Thyroid gland (tissue), 4 donors: ENCODE results near the gene BTG1. TPM values are rescaled to one million over a fixed set of nuclear protein-coding genes. Genes with fewer than 3 reads are reported as not detected.

Source experiments
- DNase-seq, 2 donors: peaks; one replicate each; pipeline ENCODE4 v3.0.0-alpha.2; 2019
- H3K27ac ChIP-seq, 3 donors: fragments of 200-600 bp; sonication (generic); 1 replicate in 2 of 3; 2 replicates in 1 of 3; pipeline ENCODE4 v1.5.1; 2016 to 2019; ENCODE audit warnings: mild to moderate bottlenecking in 1 of 3, moderate library complexity in 1 of 3
- H3K27me3 ChIP-seq: fragments of 200-600 bp; sonication (generic); one replicate; pipeline ENCODE4 v1.5.1; 2019
- H3K36me3 ChIP-seq, 2 donors: fragments of 200-600 bp; sonication (generic); one replicate each; pipeline ENCODE4 v1.5.1; 2016 to 2019
- H3K4me1 ChIP-seq, 2 donors: fragments of 200-600 bp; sonication (generic); one replicate each; pipeline ENCODE4 v1.5.1; 2017 to 2019
- H3K4me3 ChIP-seq, 3 donors: fragments of 200-600 bp; sonication (generic); replicated peaks in 1 of 3; 1 replicate in 2 of 3; 2 replicates in 1 of 3; pipeline ENCODE4 v1.5.1; 2016; ENCODE audit warnings: mild to moderate bottlenecking in 1 of 3
- H3K9me3 ChIP-seq: fragments of 200-600 bp; sonication (generic); one replicate; pipeline ENCODE4 v1.5.1; 2017
- POLR2A ChIP-seq, 2 donors: fragments of 450-650 bp; IDR thresholded peaks; one replicate each; pipeline ENCODE4 v1.6.1; 2017; ENCODE audit warnings: antibody characterized with exemption in 2 of 2, mild to moderate bottlenecking in 2 of 2, moderate library complexity in 1 of 2
- WGBS, 2 donors: methylation state at CpG; one replicate each; pipeline ENCODE4 v1.1.5; 2017; 5-methylcytosine and 5-hydroxymethylcytosine counted together
- intact Hi-C: fragments of 100-400 bp; cut with DNase I; formaldehyde crosslinking; loops from one replicate; pipeline ENCODE4 v1.15.1; 2023
- total RNA-seq, 4 donors: library from RNA; depleted of rRNA; stranded (reverse); fragments of >200 nt; gene quantifications; one replicate each; pipeline ENCODE4 v1.2.3, GENCODE V29; 2016
- TF ChIP-seq, protein P1 (sequence below), 6 experiments: fragments of 200-600 bp in 3 of 6; fragments of 450-650 bp in 3 of 6; sonication (generic) in 3 of 6; IDR thresholded peaks; one replicate each; pipeline ENCODE4 v1.5.1; 2016 to 2019; ENCODE audit warnings: antibody characterized with exemption in 6 of 6, mild to moderate bottlenecking in 2 of 6, inconsistent platforms in 1 of 6, moderate library complexity in 1 of 6

The BTG1 gene
- total RNA-seq, 4 donors from 2014 or later = 21.9 to 28.1 (median 24.3) TPM

DNA sequence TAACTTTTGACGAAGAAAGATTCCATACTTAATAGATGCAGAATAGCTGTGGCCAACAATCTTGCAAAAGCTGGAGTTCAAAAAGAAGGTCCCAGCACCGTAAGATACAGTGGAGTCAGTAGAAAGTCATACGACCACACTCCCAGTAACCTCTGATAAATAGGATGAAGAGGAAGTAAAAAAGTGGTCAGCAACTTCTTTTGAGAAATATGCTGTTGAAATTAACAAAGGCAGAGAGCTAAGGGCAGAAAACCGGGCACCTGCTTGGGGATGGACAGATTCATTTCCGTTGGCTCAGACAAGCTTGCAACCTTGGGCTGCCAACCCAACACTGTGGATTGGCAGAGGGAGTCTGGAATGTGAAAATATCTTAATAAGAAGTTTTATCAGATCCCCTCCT lies 40.0 kb downstream of the BTG1 start:
- DNase-seq = no peak
- no peak overlapping the region for H3K27ac ChIP-seq
- 91% methylated on average over 5 of the region's 5 CpGs for WGBS, 2 donors
- H3K4me1 ChIP-seq = no peaks in the 10 kb centered on the region
- intact Hi-C loops = no loop called here
- TF ChIP-seq, protein P1, sequence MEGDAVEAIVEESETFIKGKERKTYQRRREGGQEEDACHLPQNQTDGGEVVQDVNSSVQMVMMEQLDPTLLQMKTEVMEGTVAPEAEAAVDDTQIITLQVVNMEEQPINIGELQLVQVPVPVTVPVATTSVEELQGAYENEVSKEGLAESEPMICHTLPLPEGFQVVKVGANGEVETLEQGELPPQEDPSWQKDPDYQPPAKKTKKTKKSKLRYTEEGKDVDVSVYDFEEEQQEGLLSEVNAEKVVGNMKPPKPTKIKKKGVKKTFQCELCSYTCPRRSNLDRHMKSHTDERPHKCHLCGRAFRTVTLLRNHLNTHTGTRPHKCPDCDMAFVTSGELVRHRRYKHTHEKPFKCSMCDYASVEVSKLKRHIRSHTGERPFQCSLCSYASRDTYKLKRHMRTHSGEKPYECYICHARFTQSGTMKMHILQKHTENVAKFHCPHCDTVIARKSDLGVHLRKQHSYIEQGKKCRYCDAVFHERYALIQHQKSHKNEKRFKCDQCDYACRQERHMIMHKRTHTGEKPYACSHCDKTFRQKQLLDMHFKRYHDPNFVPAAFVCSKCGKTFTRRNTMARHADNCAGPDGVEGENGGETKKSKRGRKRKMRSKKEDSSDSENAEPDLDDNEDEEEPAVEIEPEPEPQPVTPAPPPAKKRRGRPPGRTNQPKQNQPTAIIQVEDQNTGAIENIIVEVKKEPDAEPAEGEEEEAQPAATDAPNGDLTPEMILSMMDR (IDR thresholded peaks at IDR 0.05) = no peak
- TF ChIP-seq POLR2A (IDR thresholded peaks at IDR 0.05) = no peak
- H3K4me3 ChIP-seq = no peak overlapping the region
- no peaks in the 10 kb centered on the region for H3K36me3 ChIP-seq
- no peaks in the 10 kb centered on the region for H3K9me3 ChIP-seq
- no peaks in the 10 kb centered on the region for H3K27me3 ChIP-seq

DNA sequence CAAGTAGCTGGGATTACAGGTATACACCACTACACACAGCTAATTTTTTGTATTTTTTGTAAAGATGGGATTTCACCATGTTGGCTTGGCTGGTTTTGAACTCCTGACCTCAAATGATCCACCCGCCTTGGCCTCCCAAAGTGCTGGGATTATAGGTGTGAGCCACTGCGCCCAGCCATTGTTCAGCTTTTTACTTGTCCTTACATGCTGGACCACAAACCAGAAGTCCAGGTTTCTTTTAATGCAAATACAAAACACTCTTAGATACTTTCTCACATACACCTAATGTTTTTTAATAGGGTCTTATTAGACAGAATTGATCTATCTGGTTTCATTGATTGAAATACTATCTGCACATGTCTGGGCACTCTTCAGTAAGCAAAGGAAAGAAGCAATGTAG lies 40.5 kb downstream of the BTG1 start:
- Histone ChIP-seq H3K4me3 (no peak overlapping the region), H3K27me3 (no peaks in the 10 kb centered on the region), H3K9me3 (no peaks in the 10 kb centered on the region), H3K27ac (no peak overlapping the region), H3K4me1 (no peaks in the 10 kb centered on the region), H3K36me3 (no peaks in the 10 kb centered on the region)
- no peak for DNase-seq
- intact Hi-C loops = no loop called here
- 95 to 97% methylated on average over 2 of the region's 2 CpGs for WGBS, 2 donors
- TF ChIP-seq, protein P1 (IDR thresholded peaks at IDR 0.05) = no peak
- no peak for TF ChIP-seq POLR2A (IDR thresholded peaks at IDR 0.05)

DNA sequence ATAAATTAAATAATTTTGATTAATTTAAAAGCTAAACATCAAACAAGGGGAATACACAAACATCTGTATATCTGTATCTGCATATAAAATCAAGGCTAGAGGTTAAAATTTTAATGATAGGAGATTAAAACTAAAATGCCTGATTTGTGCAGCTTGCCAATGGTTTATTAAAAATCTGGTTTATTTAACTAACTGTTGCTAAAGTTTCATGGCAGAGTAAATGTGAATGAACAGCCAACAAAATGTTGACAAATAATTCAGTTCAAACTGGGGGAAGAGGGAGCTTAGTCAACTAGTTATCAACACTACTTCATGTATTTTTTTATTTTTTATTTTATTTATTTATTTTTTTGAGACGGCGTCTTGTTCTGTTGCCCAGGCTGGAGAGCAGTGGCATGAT lies 43.0 kb downstream of the BTG1 start:
- TF ChIP-seq, protein P1 (IDR thresholded peaks at IDR 0.05) = no peak
- TF ChIP-seq POLR2A (IDR thresholded peaks at IDR 0.05) = no peak
- H3K27ac ChIP-seq = no peak overlapping the region
- H3K4me3 ChIP-seq = no peak overlapping the region
- DNase-seq = no peak
- H3K4me1 ChIP-seq = no peaks in the 10 kb centered on the region
- H3K27me3 ChIP-seq = no peaks in the 10 kb centered on the region
- intact Hi-C loops = no loop called here
- WGBS, 2 donors = 95 to 99% methylated on average over 2 of the region's 2 CpGs
- no peaks in the 10 kb centered on the region for H3K36me3 ChIP-seq
- no peaks in the 10 kb centered on the region for H3K9me3 ChIP-seq

DNA sequence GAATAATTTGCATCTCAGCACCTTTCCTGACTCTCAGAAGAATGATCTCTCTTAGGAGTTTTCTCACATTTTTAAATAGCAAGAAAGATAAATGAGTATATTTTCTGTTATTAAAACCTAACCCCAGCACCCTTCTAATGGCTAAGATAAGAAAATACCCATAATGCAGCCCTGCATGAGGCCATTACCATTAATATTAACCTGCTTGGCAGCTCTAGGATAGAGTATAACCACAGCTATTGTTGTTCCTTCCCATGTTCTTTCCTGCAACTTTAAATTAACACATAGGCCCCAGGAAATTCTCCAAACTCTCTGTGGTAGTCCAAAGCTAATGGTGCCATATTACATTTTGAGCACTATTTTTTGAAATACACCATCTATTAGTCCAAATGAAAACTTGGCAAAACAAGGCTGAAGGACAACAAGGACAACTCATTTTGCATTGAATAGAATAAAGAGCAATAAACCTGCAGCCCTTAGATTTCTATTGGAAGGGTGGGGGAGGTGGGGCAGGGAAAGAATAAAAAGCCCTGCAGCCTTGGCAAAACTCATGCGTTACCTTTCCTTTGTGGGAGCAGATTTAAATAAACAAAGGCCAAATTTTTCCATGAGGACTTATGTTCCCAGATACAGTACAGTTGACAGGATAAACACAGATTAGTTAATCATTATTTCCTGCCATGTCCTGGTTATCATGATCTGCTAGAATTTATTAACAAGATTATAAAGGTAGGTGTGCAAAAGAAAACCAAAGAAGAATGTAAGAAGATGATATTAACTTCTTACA lies 46.9 kb downstream of the BTG1 start:
- WGBS, 2 donors = 74 to 76% methylated on average over 1 of the region's 1 CpG
- intact Hi-C loops = no loop called here
- Histone ChIP-seq H3K9me3 (no peaks in the 10 kb centered on the region), H3K4me3 (no peak overlapping the region), H3K27me3 (no peaks in the 10 kb centered on the region), H3K36me3 (no peaks in the 10 kb centered on the region), H3K4me1 (no peaks in the 10 kb centered on the region), H3K27ac (no peak overlapping the region)
- no peak for DNase-seq
- no peak for TF ChIP-seq POLR2A (IDR thresholded peaks at IDR 0.05)

DNA sequence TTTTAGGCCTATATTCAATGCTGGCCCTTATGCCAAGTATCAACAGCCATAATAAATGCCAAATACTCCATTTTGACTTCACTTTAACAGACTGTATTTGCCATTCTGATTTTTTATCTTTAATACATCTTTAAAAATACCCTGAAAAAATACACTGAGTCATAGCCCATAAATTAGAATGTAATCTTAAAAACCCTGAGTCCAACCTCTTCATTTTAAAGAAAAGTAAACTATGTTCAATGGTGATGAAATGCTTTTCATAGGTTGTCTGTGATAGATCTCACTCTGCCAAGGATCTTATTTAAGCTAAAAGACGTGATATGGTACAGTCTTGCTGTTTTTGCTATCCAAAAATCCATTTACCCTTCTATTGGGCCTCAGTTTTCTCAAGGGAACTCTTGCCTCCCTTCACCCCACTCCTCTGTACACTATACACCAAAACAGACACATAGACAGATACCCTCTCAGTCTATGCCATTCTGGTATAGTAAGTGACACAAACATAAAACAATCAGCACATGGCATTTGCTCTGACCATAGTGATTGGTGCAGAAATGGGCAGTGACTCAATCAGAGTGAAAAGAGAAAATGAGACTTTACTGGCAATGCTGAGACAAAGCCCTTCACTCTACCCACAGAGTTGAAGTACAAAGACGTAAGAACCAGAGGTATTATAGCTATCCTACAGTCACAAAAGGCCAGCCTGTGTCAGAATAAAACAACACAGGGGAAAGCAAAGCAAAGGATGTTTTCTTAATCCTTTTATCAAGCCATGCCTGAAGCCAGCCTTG lies 49.1 kb downstream of the BTG1 start:
- H3K36me3 ChIP-seq = no peaks in the 10 kb centered on the region
- H3K9me3 ChIP-seq = no peaks in the 10 kb centered on the region
- no peaks in the 10 kb centered on the region for H3K4me1 ChIP-seq
- DNase-seq = no peak
- no peak overlapping the region for H3K27ac ChIP-seq
- TF ChIP-seq, protein P1 (IDR thresholded peaks at IDR 0.05) = no peak
- TF ChIP-seq POLR2A (IDR thresholded peaks at IDR 0.05) = no peak
- no peaks in the 10 kb centered on the region for H3K27me3 ChIP-seq
- no peak overlapping the region for H3K4me3 ChIP-seq
- intact Hi-C loops = no loop called here
- whole genome bisulfite sequencing, 2 donors = 76 to 84% methylated on average over 2 of the region's 2 CpGs
